Measurements from ENCODE around the gene DDIAS.

DNA sequence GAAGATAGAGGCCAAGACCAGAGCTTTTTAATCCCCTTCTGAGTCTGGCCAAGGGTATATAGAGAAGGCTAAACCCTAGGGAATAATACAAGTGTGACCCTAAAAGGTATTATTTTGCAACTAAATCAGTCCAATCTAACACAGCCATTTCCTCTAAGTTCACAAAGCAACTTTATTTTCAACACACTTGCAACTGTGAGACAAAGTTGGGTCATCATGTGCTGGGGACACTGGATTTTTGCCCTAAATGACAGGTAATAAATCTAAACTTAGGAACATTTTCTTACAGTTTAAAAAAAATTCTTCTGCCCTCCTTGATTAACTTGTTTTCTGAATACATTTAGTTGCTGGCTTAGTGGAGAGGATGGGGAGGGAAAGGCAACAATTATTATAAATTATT, 78.3 kb downstream of the DDIAS start:
- TF ChIP-seq, protein P1, sequence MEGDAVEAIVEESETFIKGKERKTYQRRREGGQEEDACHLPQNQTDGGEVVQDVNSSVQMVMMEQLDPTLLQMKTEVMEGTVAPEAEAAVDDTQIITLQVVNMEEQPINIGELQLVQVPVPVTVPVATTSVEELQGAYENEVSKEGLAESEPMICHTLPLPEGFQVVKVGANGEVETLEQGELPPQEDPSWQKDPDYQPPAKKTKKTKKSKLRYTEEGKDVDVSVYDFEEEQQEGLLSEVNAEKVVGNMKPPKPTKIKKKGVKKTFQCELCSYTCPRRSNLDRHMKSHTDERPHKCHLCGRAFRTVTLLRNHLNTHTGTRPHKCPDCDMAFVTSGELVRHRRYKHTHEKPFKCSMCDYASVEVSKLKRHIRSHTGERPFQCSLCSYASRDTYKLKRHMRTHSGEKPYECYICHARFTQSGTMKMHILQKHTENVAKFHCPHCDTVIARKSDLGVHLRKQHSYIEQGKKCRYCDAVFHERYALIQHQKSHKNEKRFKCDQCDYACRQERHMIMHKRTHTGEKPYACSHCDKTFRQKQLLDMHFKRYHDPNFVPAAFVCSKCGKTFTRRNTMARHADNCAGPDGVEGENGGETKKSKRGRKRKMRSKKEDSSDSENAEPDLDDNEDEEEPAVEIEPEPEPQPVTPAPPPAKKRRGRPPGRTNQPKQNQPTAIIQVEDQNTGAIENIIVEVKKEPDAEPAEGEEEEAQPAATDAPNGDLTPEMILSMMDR (IDR thresholded peaks at IDR 0.05; ENCODE audit: low read length): no peak
- no peak for TF ChIP-seq EZH2 (IDR thresholded peaks at IDR 0.05; ENCODE audit: borderline replicate concordance, low read length)
